ENCODE results near the gene RAB4A.

GRCh38 chr1:229344937-229345684 is 74.2 kb downstream of the RAB4A start:
- no peak for TF ChIP-seq ZNF280D (tag by site-specific recombination; IDR thresholded peaks at IDR 0.05)
- TF ChIP-seq CTCF (tag by site-specific recombination; IDR thresholded peaks at IDR 0.05), result no peak
- no peak for TF ChIP-seq ZBTB11 (tag by site-specific recombination; conservative IDR thresholded peaks at IDR 0.05; ENCODE audit: low read depth)
- TF ChIP-seq PRDM10 (tag by site-specific recombination; IDR thresholded peaks at IDR 0.05), result no peak

Measured in HEK293 (cell line).